ENCODE measurements around the gene C2orf78. TPM values are rescaled to one million over a fixed set of nuclear protein-coding genes. Genes with fewer than 3 reads are reported as not detected.

The C2orf78 gene
- total and polyA plus RNA-seq, 4 donors = 0.02 TPM; not detected in 3

DNA sequence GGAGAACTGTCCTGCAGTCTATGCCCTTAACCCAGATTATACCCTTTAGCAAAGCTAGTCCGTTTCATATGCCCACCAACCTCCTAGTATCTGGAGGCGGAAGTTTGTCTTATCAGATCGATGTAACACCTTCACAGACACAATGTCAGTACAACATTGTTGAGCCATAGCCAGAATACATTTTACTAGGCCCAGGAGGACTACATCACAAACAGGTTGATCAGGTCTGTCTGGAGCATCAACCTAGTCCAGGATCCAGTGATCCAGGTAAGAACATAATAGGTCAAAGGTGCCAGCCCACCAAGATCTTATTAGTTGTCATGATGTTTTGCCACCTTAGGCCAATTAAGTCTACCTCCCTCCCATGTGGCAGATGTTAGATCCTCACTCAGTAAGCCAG is 44.9 kb upstream of the C2orf78 start:
- H3K27me3 ChIP-seq (ENCODE audit: control insufficient read depth in 4 of 4, insufficient read depth in 4 of 4, low read length in 3 of 4) = no peaks in the 10 kb centered on the region
- DNase-seq (ENCODE audit: low spot score) = no peak
- WGBS = 96% methylated on average over 3 of the region's 3 CpGs

DNA sequence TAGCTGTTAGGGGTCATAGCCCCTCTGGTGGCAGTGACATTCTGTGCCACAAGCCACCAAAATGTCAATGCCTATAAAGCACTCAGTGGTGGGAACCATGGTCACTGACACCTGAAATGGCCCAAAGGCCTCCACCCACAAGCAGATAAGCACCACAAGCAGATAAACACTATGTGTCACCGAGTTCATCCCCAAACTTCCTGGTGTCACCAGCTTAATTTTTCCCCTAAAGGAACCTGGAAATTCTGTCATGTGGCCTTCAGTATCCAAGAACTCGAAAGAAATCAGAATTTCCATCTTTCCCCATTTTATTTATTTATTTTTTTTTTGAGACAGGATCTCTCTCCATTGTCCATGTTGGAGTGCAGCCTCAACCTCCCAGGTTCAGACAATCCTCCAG is 43.2 kb upstream of the C2orf78 start:
- H3K9ac ChIP-seq (ENCODE audit: low read depth in 1 of 2, low read length in 2 of 2) = no peak overlapping the region
- TF ChIP-seq ATF3 (IDR thresholded peaks at IDR 0.05) = no peak
- TF ChIP-seq RAD21 (IDR thresholded peaks at IDR 0.05) = no peak
- no peak for TF ChIP-seq JUND (IDR thresholded peaks at IDR 0.05)
- TF ChIP-seq EGR1 (IDR thresholded peaks at IDR 0.05; ENCODE audit: low read depth in 2 of 2) = no peak
- no peak for TF ChIP-seq TAF1 (conservative IDR thresholded peaks at IDR 0.05)
- TF ChIP-seq, protein P1, sequence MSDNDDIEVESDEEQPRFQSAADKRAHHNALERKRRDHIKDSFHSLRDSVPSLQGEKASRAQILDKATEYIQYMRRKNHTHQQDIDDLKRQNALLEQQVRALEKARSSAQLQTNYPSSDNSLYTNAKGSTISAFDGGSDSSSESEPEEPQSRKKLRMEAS (IDR thresholded peaks at IDR 0.05) = no peak
- TF ChIP-seq, protein P2, sequence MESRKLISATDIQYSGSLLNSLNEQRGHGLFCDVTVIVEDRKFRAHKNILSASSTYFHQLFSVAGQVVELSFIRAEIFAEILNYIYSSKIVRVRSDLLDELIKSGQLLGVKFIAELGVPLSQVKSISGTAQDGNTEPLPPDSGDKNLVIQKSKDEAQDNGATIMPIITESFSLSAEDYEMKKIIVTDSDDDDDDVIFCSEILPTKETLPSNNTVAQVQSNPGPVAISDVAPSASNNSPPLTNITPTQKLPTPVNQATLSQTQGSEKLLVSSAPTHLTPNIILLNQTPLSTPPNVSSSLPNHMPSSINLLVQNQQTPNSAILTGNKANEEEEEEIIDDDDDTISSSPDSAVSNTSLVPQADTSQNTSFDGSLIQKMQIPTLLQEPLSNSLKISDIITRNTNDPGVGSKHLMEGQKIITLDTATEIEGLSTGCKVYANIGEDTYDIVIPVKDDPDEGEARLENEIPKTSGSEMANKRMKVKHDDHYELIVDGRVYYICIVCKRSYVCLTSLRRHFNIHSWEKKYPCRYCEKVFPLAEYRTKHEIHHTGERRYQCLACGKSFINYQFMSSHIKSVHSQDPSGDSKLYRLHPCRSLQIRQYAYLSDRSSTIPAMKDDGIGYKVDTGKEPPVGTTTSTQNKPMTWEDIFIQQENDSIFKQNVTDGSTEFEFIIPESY (IDR thresholded peaks at IDR 0.05) = no peak
- no peak for TF ChIP-seq GABPA (IDR thresholded peaks at IDR 0.05 in 1 of 2, conservative IDR thresholded peaks at IDR 0.05 in 1 of 2)
- TF ChIP-seq YY1 (IDR thresholded peaks at IDR 0.05) = no peak
- no peak for TF ChIP-seq NR2F2 (IDR thresholded peaks at IDR 0.05)
- no peak for TF ChIP-seq SP1 (IDR thresholded peaks at IDR 0.05)
- no peak for TF ChIP-seq HNF4G (IDR thresholded peaks at IDR 0.05)

More for the DNA sequence above, 44.9 kb upstream of the C2orf78 start:
- TF ChIP-seq HNF4A (conservative IDR thresholded peaks at IDR 0.05) (no peak), EGR1 (IDR thresholded peaks at IDR 0.05; ENCODE audit: low read depth in 2 of 2) (no peak), SP1 (IDR thresholded peaks at IDR 0.05) (no peak), RXRA (IDR thresholded peaks at IDR 0.05) (no peak), YY1 (IDR thresholded peaks at IDR 0.05) (no peak), JUND (IDR thresholded peaks at IDR 0.05) (no peak), ATF3 (IDR thresholded peaks at IDR 0.05) (no peak), RAD21 (IDR thresholded peaks at IDR 0.05) (no peak), HNF4G (IDR thresholded peaks at IDR 0.05) (no peak), TAF1 (conservative IDR thresholded peaks at IDR 0.05) (no peak), REST (IDR thresholded peaks at IDR 0.05) (no peak), FOXA1 (IDR thresholded peaks at IDR 0.05) (no peak), GABPA (IDR thresholded peaks at IDR 0.05 in 1 of 2, conservative IDR thresholded peaks at IDR 0.05 in 1 of 2) (no peak), NR2F2 (IDR thresholded peaks at IDR 0.05) (no peak)
- TF ChIP-seq, protein P3, sequence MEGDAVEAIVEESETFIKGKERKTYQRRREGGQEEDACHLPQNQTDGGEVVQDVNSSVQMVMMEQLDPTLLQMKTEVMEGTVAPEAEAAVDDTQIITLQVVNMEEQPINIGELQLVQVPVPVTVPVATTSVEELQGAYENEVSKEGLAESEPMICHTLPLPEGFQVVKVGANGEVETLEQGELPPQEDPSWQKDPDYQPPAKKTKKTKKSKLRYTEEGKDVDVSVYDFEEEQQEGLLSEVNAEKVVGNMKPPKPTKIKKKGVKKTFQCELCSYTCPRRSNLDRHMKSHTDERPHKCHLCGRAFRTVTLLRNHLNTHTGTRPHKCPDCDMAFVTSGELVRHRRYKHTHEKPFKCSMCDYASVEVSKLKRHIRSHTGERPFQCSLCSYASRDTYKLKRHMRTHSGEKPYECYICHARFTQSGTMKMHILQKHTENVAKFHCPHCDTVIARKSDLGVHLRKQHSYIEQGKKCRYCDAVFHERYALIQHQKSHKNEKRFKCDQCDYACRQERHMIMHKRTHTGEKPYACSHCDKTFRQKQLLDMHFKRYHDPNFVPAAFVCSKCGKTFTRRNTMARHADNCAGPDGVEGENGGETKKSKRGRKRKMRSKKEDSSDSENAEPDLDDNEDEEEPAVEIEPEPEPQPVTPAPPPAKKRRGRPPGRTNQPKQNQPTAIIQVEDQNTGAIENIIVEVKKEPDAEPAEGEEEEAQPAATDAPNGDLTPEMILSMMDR (IDR thresholded peaks at IDR 0.05; ENCODE audit: low read depth, low read length, missing input control) = no peak
- TF ChIP-seq, protein P1 (IDR thresholded peaks at IDR 0.05) = no peak
- Histone ChIP-seq H3K27ac (ENCODE audit: low read depth in 1 of 2, low read length in 2 of 2) (no peak overlapping the region), H3K9ac (ENCODE audit: low read depth in 1 of 2, low read length in 2 of 2) (no peak overlapping the region), H3K4me3 (ENCODE audit: low read depth in 1 of 3, low read length in 3 of 3) (no peak overlapping the region), H3K36me3 (ENCODE audit: control insufficient read depth in 4 of 4, insufficient read depth in 3 of 4, low read depth in 1 of 4, low read length in 3 of 4) (peaks cover 0 to 10% (median 4%) of the 10 kb centered on the region in 4 donors), H3K4me1 (ENCODE audit: control insufficient read depth in 4 of 4, insufficient read depth in 4 of 4, low read length in 3 of 4) (peaks cover 0 to 17% (median 12%) of the 10 kb centered on the region in 4 donors), H3K9me3 (ENCODE audit: control insufficient read depth in 4 of 4, low read length in 3 of 4) (peaks cover 0 to 4% (median 3%) of the 10 kb centered on the region in 4 donors)

More for the DNA sequence above, 43.2 kb upstream of the C2orf78 start:
- no peak for DNase-seq (ENCODE audit: low spot score)
- no peaks in the 10 kb centered on the region for H3K27me3 ChIP-seq (ENCODE audit: control insufficient read depth in 4 of 4, insufficient read depth in 4 of 4, low read length in 3 of 4)
- peaks cover 0 to 17% (median 11%) of the 10 kb centered on the region in 4 donors for H3K4me1 ChIP-seq (ENCODE audit: control insufficient read depth in 4 of 4, insufficient read depth in 4 of 4, low read length in 3 of 4)
- peaks cover 0 to 4% (median 3%) of the 10 kb centered on the region in 4 donors for H3K9me3 ChIP-seq (ENCODE audit: control insufficient read depth in 4 of 4, low read length in 3 of 4)
- H3K36me3 ChIP-seq (ENCODE audit: control insufficient read depth in 4 of 4, insufficient read depth in 3 of 4, low read depth in 1 of 4, low read length in 3 of 4) = peaks cover 0 to 10% (median 4%) of the 10 kb centered on the region in 4 donors
- WGBS = 86% methylated on average over 2 of the region's 2 CpGs
- no peak overlapping the region for H3K4me3 ChIP-seq (ENCODE audit: low read depth in 1 of 3, low read length in 3 of 3)
- no peak overlapping the region for H3K27ac ChIP-seq (ENCODE audit: low read depth in 1 of 2, low read length in 2 of 2)
